Epithelial cell of proximal tubule (primary cell): ENCODE measurements around the gene MTNR1A. TPM values are rescaled to one million over a fixed set of nuclear protein-coding genes. Genes with fewer than 3 reads are reported as not detected.

ENCODE experiments used
- DNase-seq: peaks from one replicate; pipeline ENCODE4 v3.0.0-alpha.2; 2011; ENCODE audit warnings: low read depth
- H3K4me3 ChIP-seq: 2 replicates; pipeline ENCODE4 v1.5.1; 2011; ENCODE audit warnings: low read depth, mild to moderate bottlenecking, low read length
- CTCF ChIP-seq: conservative IDR thresholded peaks from 2 replicates; pipeline ENCODE4 v1.5.1; 2012; ENCODE audit warnings: low read depth, mild to moderate bottlenecking, low read length
- total RNA-seq: library from RNA; depleted of rRNA; stranded (reverse); fragments of >200 nt; gene quantifications from 2 replicates; pipeline ENCODE4 v1.2.3, GENCODE V29; 2015

Gene MTNR1A
- total RNA-seq, 1 donor from 2014 or later: not detected

GRCh38 chr4:186586205-186586604 lies 30.8 kb upstream of the MTNR1A start:
- DNase-seq: no peak
- no peak overlapping the region for H3K4me3 ChIP-seq
- no peak for TF ChIP-seq CTCF

- TF ChIP-seq CTCF: no peak
- H3K4me3 ChIP-seq: no peak overlapping the region
- DNase-seq: no peak
Observed at GRCh38 chr4:186584912-186585311, 29.5 kb upstream of the MTNR1A start.

GRCh38 chr4:186581421-186581820 lies 26.1 kb upstream of the MTNR1A start:
- DNase-seq: no peak
- no peak for TF ChIP-seq CTCF
- H3K4me3 ChIP-seq: no peak overlapping the region

- no peak overlapping the region for H3K4me3 ChIP-seq
- DNase-seq: no peak
- no peak for TF ChIP-seq CTCF
Observed at GRCh38 chr4:186580669-186581068, 25.3 kb upstream of the MTNR1A start.

- H3K4me3 ChIP-seq: peak overlapping the region; percentile 40
- TF ChIP-seq CTCF: no peak
- peak; percentile 74 for DNase-seq
Observed at GRCh38 chr4:186570193-186570996, 15.0 kb upstream of the MTNR1A start.

GRCh38 chr4:186569533-186570192 lies 14.3 kb upstream of the MTNR1A start:
- no peak for TF ChIP-seq CTCF
- DNase-seq: no peak
- H3K4me3 ChIP-seq: peak overlapping the region; percentile 40
